Measurements from ENCODE around the gene MMAA. TPM values are rescaled to one million over a fixed set of nuclear protein-coding genes. Genes with fewer than 3 reads are reported as not detected.

The MMAA gene
- total and polyA plus RNA-seq, 2 donors (not counting 1 experiment from before 2014, with no cell fraction given) = 3.9 to 9.0 TPM

DNA sequence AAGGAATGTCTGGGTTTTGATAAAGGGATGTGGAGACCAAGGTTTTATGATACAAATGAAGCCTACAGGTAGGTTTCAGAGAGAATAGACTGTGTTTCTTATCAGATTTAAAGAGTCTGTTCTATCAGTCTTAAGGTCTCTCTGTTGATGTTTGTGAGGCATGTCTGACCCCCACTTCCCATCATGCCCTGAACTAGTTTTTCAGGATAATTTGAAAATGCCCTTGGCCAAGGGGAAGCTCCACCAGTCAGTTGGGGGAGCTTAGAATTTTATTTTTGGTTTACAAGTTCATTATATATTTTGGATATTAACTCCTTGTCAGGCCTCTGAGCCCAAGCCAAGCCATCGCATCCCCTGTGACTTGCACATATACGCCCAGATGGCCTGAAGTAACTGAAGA is 79.3 kb downstream of the MMAA start:
- WGBS (ENCODE audit: insufficient coverage) = no CpG with 5 or more reads among the region's 2 CpGs
- Mint-ChIP-seq H3K27ac (no peak overlapping the region), H3K4me1 (no peaks in the 10 kb centered on the region), H3K9me3 (ENCODE audit: insufficient read depth) (no peaks in the 10 kb centered on the region), H3K27me3 (peaks cover 17% of the 10 kb centered on the region), H3K4me3 (no peak overlapping the region)
- ATAC-seq (ENCODE audit: low read depth) = no peak
- Histone ChIP-seq H3K79me2 (ENCODE audit: control insufficient read depth, insufficient read depth, low read length) (no peaks in the 10 kb centered on the region), H3K36me3 (replicated peaks in 1 of 2; ENCODE audit: control extremely low read depth in 1 of 2, control insufficient read depth in 1 of 2, extremely low read depth in 1 of 2, insufficient read depth in 2 of 2, low read length in 1 of 2) (no peaks in the 10 kb centered on the region), H3K4me1 (ENCODE audit: control insufficient read depth in 2 of 2, insufficient read depth in 2 of 2, low read length in 2 of 2) (no peaks in the 10 kb centered on the region), H4K20me1 (ENCODE audit: control insufficient read depth, insufficient read depth, low read length, poor library complexity, severe bottlenecking) (no peaks in the 10 kb centered on the region), H3K27ac (ENCODE audit: low read length in 2 of 2) (no peak overlapping the region), H3K4me3 (ENCODE audit: control extremely low read depth in 1 of 5, extremely low read depth in 1 of 5, insufficient read depth in 1 of 5, low read depth in 2 of 5, low read length in 4 of 5) (no peak overlapping the region), H3K9me3 (ENCODE audit: control extremely low read depth in 1 of 3, control insufficient read depth in 2 of 3, insufficient read depth in 1 of 3, low read length in 2 of 3) (no peaks in the 10 kb centered on the region), H3K27me3 (replicated peaks in 1 of 4; ENCODE audit: control extremely low read depth in 1 of 4, control insufficient read depth in 3 of 4, insufficient read depth in 4 of 4, low read length in 3 of 4) (no peaks in the 10 kb centered on the region), H3K9ac (ENCODE audit: low read length) (no peak overlapping the region), H2AFZ (ENCODE audit: insufficient read depth, low read depth, low read length, poor library complexity, severe bottlenecking) (no peak overlapping the region), H3K4me2 (replicated peaks; ENCODE audit: low read depth, low read length, poor library complexity, severe bottlenecking) (no peak overlapping the region)
- ChIA-PET CTCF (no interaction called here), POLR2A (no interaction called here)
- TF ChIP-seq EZH2 (IDR thresholded peaks at IDR 0.05; ENCODE audit: borderline replicate concordance, insufficient read depth, low read depth, low read length, poor library complexity, severe bottlenecking) = no peak
- TF ChIP-seq, protein P1, sequence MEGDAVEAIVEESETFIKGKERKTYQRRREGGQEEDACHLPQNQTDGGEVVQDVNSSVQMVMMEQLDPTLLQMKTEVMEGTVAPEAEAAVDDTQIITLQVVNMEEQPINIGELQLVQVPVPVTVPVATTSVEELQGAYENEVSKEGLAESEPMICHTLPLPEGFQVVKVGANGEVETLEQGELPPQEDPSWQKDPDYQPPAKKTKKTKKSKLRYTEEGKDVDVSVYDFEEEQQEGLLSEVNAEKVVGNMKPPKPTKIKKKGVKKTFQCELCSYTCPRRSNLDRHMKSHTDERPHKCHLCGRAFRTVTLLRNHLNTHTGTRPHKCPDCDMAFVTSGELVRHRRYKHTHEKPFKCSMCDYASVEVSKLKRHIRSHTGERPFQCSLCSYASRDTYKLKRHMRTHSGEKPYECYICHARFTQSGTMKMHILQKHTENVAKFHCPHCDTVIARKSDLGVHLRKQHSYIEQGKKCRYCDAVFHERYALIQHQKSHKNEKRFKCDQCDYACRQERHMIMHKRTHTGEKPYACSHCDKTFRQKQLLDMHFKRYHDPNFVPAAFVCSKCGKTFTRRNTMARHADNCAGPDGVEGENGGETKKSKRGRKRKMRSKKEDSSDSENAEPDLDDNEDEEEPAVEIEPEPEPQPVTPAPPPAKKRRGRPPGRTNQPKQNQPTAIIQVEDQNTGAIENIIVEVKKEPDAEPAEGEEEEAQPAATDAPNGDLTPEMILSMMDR (IDR thresholded peaks at IDR 0.05) = no peak
- no peak for DNase-seq
- intact Hi-C loops (cut with micrococcal nuclease) = no loop called here

DNA sequence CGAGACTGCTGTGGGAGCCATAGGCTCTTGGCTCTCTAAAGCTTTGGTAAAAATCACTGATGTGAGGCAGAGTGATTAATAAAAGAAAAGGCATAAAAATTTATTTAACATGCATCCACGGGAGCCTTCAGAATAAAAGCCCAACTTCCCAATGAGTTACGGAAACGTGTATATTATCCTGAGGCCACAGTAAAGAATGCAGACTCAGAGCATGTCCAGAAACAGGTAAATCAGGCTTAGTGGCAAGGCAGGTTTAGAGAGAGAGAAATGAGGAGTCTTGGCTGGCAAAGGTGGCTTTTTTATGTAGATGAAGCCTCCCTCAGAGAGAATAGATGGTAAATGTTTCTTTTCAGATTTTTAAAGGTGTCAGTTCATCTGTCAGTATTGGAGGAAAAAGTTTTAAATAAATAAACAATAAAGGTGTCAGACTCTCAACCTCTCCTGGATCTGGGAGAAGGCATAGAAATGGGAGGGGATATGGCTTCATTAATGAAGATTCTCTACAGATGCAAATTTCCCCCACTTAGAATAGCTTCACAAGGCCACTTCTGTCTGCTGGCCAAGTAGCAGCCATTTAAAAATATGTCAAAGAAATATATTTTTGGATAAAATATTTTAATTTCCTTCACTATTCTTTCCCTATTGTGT is 84.8 kb downstream of the MMAA start:
- WGBS (ENCODE audit: insufficient coverage) = 100% methylated on average over 2 of the region's 4 CpGs
- Histone ChIP-seq H3K79me2 (ENCODE audit: control insufficient read depth, insufficient read depth, low read length) (no peaks in the 10 kb centered on the region), H2AFZ (ENCODE audit: insufficient read depth, low read depth, low read length, poor library complexity, severe bottlenecking) (no peak overlapping the region), H3K27ac (ENCODE audit: low read length in 2 of 2) (no peak overlapping the region), H3K9me3 (ENCODE audit: control extremely low read depth in 1 of 3, control insufficient read depth in 2 of 3, insufficient read depth in 1 of 3, low read length in 2 of 3) (no peaks in the 10 kb centered on the region), H3K36me3 (replicated peaks in 1 of 2; ENCODE audit: control extremely low read depth in 1 of 2, control insufficient read depth in 1 of 2, extremely low read depth in 1 of 2, insufficient read depth in 2 of 2, low read length in 1 of 2) (no peaks in the 10 kb centered on the region), H3K4me3 (ENCODE audit: control extremely low read depth in 1 of 5, extremely low read depth in 1 of 5, insufficient read depth in 1 of 5, low read depth in 2 of 5, low read length in 4 of 5) (no peak overlapping the region), H3K9ac (ENCODE audit: low read length) (no peak overlapping the region), H4K20me1 (ENCODE audit: control insufficient read depth, insufficient read depth, low read length, poor library complexity, severe bottlenecking) (no peaks in the 10 kb centered on the region), H3K4me2 (replicated peaks; ENCODE audit: low read depth, low read length, poor library complexity, severe bottlenecking) (no peak overlapping the region), H3K27me3 (replicated peaks in 1 of 4; ENCODE audit: control extremely low read depth in 1 of 4, control insufficient read depth in 3 of 4, insufficient read depth in 4 of 4, low read length in 3 of 4) (no peaks in the 10 kb centered on the region), H3K4me1 (ENCODE audit: control insufficient read depth in 2 of 2, insufficient read depth in 2 of 2, low read length in 2 of 2) (no peaks in the 10 kb centered on the region)
- POLR2A ChIA-PET = no interaction called here
- H3K4me1 Mint-ChIP-seq = no peaks in the 10 kb centered on the region
- no peaks in the 10 kb centered on the region for H3K9me3 Mint-ChIP-seq (ENCODE audit: insufficient read depth)
- CTCF ChIA-PET = no interaction called here
- H3K4me3 Mint-ChIP-seq = no peak overlapping the region
- H3K27me3 Mint-ChIP-seq = peaks cover 21% of the 10 kb centered on the region
- DNase-seq (no peak), ATAC-seq (ENCODE audit: low read depth) (no peak)
- intact Hi-C loops (cut with micrococcal nuclease) = no loop called here
- TF ChIP-seq, protein P1 (IDR thresholded peaks at IDR 0.05) = no peak
- no peak for TF ChIP-seq EZH2 (IDR thresholded peaks at IDR 0.05; ENCODE audit: borderline replicate concordance, insufficient read depth, low read depth, low read length, poor library complexity, severe bottlenecking)
- H3K27ac Mint-ChIP-seq = no peak overlapping the region
